Activated naive CD4-positive, alpha-beta T cell treated with anti-CD3 and anti-CD28 coated beads, Interleukin-2, amount 10 ng/mL, durations not matched to agents 7 days and 5 days (primary cell): ENCODE measurements around the gene CHPF2.

Source experiments
- CTCF ChIA-PET: fragments of 350-600 bp; sonication (Branson Sonifier 250); formaldehyde crosslinking; loops from one replicate; lab custom pipeline; 2021; ENCODE audit warnings: antibody characterized with exemption; lab: Charles Lee
- DNase-seq: peaks from one replicate; pipeline ENCODE4 v3.0.0-alpha.2; 2020
- H3K27ac Mint-ChIP-seq: one replicate; pipeline ENCODE4 v1.8.0; 2021; ENCODE audit warnings: mild to moderate bottlenecking, moderate library complexity, mixed read lengths
- H3K27me3 Mint-ChIP-seq: one replicate; pipeline ENCODE4 v1.8.0; 2021; ENCODE audit warnings: mild to moderate bottlenecking, mixed read lengths
- H3K36me3 Mint-ChIP-seq: one replicate; pipeline ENCODE4 v1.8.0; 2021; ENCODE audit warnings: mixed read lengths
- H3K4me1 Mint-ChIP-seq: one replicate; pipeline ENCODE4 v1.8.0; 2021; ENCODE audit warnings: mixed read lengths
- H3K4me3 Mint-ChIP-seq: one replicate; pipeline ENCODE4 v1.8.0; 2021; ENCODE audit warnings: mild to moderate bottlenecking, moderate library complexity, mixed read lengths
- H3K9me3 Mint-ChIP-seq: one replicate; pipeline ENCODE4 v1.8.0; 2021; ENCODE audit warnings: mixed read lengths

CHPF2 gene, protein sequence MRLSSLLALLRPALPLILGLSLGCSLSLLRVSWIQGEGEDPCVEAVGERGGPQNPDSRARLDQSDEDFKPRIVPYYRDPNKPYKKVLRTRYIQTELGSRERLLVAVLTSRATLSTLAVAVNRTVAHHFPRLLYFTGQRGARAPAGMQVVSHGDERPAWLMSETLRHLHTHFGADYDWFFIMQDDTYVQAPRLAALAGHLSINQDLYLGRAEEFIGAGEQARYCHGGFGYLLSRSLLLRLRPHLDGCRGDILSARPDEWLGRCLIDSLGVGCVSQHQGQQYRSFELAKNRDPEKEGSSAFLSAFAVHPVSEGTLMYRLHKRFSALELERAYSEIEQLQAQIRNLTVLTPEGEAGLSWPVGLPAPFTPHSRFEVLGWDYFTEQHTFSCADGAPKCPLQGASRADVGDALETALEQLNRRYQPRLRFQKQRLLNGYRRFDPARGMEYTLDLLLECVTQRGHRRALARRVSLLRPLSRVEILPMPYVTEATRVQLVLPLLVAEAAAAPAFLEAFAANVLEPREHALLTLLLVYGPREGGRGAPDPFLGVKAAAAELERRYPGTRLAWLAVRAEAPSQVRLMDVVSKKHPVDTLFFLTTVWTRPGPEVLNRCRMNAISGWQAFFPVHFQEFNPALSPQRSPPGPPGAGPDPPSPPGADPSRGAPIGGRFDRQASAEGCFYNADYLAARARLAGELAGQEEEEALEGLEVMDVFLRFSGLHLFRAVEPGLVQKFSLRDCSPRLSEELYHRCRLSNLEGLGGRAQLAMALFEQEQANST

DNA sequence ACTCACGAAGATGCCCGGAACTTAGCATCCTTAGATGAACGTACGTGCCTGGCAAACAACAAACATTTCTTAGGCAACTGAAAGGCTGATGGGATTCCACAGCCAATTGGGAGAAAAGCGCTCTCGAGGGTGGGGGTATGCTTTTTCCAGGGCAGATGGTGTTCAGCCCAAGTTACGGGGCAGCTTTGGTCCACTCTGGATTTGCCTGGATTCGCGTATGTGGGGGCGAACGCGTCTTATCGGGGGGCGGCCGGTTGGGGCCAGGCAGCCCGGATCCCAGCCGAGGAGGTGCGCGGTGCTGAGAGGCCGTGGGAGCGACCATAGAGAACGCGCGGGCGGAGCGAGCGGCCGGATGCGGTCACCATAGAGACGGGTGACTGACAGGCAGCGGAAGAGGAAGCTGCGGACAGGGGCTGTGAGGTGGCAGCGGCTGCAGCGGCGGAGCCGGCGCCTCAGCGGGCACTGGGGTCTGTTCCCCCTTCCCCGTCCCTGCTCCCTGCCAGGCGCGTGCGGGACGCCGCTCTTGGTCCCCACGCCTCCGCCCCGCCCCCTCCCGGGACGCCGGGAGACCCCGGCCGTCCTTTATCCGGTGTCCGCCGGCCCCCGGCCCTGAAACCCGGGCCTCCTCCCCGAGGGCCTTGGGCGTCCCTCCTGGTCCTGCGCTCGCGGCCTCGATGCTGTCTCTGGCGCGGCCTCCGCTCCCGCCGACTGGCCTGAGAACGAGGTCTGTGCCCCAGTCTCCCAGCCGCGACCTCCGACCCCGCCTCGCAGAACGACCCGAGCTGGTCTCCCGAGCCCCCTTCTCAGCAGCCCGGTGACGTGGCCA lies at the start of gene CHPF2:
CHPF2 (plus strand) TSS at position 393 of the 826 bp plus-strand sequence. CDS start 1,529 bp downstream, outside the sequence.
- peak; percentile 95 for DNase-seq
- H3K4me3 Mint-ChIP-seq: peak within 1 kb of the TSS; percentile 100
- peak within 1 kb of the TSS; percentile 98 for H3K27ac Mint-ChIP-seq
- peaks cover 24% of the 10 kb centered on the region for H3K36me3 Mint-ChIP-seq
- no peaks in the 10 kb centered on the region for H3K9me3 Mint-ChIP-seq
- peaks cover 19% of the 10 kb centered on the region for H3K27me3 Mint-ChIP-seq
- peaks cover 44% of the 10 kb centered on the region for H3K4me1 Mint-ChIP-seq
- CTCF ChIA-PET: interaction anchor here (0.8 to 4.3 kb wide), 4 partner anchors 11 to 270 kb away, joined by 3 to 39 read pairs (median 4); no protein-coding TSS in a partner anchor

DNA sequence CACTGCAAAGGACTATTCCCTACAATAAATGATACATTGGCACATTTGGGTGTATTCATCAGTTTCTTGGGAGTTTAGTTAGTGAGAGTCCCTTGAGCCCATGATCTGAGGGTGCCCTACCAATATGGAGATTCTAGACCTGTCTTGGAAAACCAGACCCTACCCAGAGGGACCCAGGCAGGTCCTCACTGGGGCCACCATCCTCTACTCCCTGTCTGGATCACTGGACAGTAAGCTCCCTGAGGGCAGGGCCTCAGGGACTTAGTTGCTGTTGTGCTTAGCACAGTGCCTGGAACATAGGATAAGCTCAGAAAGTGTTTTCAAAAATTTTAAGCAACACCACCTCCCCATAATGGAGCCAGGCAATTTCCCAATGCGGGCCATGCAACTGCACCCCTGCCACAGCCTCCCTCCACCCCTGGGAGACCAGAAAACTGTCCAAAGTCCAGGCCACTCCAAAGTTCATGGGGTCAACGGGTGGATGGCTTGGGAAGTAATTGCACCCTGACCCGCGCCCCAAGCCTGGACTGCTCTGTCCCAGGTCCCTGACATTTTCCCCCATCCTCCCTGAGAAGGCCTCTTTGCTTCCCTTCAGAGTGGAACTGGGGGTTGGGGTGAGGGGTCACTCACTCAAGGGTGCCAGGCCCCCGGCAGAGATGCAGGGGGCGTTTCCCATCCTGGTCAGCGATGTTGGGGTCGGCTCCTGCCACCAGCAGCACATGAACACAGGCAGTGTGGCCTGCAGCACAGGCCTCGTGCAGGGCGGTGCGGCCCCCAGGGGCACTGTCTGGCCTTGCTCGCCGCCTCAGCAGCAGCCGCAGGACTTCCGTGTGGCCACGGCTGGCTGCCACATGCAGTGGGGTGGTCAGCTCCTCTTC lies 46.3 kb upstream of the CHPF2 start:
- CTCF ChIA-PET: no interaction called here
- Mint-ChIP-seq H3K36me3 (no peaks in the 10 kb centered on the region), H3K27me3 (peaks cover 21% of the 10 kb centered on the region), H3K9me3 (no peaks in the 10 kb centered on the region), H3K4me3 (no peak overlapping the region), H3K4me1 (no peaks in the 10 kb centered on the region), H3K27ac (no peak overlapping the region)
- no peak for DNase-seq

DNA sequence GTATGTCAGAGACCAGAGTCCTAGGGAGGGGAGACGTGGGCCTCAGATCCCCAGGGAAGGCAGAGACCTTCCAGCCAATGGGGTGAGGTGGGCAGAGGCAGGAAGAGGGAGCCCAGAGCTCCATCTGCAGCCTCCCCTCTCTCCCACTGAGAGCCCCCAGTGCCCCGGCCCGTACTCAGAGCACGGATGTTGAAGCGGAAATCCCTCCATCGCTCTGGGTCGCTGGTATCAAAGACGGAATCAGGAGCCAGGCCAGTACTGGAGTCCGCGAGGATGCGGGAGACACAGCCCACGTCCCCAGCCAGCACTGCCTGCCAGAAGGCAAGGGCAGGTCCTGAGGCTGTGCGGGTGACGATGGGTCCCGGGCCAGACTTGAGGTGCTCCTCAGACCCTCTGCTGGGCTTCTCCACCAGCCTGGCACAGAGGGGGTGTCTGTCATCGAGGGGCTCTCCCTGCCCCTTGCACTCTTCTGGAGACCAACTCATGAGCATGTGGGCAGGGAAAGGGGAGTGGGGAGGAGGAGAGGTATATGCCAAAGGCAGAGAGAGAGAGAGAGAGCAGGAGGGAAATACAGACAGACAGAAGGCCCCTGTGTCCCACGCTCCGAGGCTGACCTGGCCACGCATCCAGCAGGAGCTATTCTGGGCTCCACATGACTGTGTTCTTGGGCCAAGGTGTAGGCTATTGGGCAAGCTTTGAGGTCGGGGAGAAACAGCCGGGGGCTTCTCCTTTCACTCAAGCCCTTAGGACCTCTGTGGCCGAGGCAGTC lies 45.5 kb upstream of the CHPF2 start, which contains the start of gene ASB10:
ASB10 (minus strand) TSS at position 611 of the 769 bp plus-strand sequence; CDS start at position 491, 120 bp downstream.
- no peak within 1 kb of the TSS for H3K27ac Mint-ChIP-seq
- CTCF ChIA-PET: no interaction called here
- H3K27me3 Mint-ChIP-seq: peaks cover 22% of the 10 kb centered on the region
- no peaks in the 10 kb centered on the region for H3K36me3 Mint-ChIP-seq
- no peaks in the 10 kb centered on the region for H3K4me1 Mint-ChIP-seq
- DNase-seq: no peak
- H3K4me3 Mint-ChIP-seq: no peak within 1 kb of the TSS
- H3K9me3 Mint-ChIP-seq: no peaks in the 10 kb centered on the region

DNA sequence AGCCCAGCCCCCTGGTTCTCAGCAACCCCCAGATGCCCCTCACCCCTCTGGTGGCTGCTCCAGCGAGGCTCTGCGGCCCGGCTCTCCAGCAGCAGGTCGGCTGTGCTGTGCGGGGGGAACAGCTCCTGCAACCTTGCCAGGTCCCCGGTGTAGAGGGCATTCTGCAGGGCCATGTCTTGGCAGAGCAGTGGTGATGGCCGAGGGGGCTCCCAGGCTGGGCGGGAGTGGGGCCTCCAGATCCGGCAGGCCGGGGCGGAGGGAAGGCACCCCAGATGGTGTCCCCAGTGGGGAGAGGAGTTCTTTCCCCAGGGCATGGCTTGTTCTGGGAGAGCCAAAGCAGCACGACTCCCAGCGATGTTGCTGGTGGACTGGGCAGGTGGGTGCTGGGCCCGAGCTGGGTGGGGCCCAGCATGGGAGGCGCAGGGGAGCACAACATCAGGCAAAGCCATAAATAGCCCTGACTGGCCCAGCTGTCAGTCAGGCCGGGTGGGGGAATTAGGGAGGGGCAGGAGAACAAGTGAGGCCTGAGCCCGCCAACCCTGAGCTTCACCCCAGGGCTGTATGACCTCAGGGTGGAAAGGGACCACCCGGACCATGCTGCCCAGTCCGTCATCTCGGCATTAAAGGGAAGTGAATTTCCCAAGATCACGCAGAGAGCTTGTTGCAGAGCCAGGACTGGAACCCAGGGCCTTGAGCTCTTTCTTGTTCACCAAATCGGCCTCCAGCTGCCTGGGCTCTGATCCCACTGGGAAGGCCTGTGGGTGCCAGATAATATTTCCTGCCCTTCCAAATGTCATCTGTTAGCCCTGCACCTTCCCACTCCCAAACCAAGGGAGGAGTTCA lies 44.7 kb upstream of the CHPF2 start:
- Mint-ChIP-seq H3K27ac (no peak overlapping the region), H3K36me3 (no peaks in the 10 kb centered on the region), H3K9me3 (no peaks in the 10 kb centered on the region), H3K27me3 (peaks cover 18% of the 10 kb centered on the region), H3K4me3 (no peak overlapping the region), H3K4me1 (no peaks in the 10 kb centered on the region)
- DNase-seq: no peak
- CTCF ChIA-PET: no interaction called here

DNA sequence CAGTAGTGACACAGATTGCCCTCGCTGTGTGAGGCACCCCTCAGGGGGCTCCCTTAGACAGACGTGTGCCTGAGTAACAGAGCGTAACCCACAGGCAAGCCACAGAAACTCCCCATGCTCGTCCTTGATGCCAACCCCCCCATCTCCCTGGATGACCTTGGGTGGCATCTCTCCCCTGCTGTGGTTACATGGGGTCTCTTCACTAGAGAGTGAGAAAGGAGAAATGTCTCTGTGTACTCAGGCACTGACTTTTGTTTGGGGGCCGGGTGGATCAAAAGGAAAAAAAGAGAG lies 44.1 kb upstream of the CHPF2 start:
- Mint-ChIP-seq H3K9me3 (no peaks in the 10 kb centered on the region), H3K27me3 (peaks cover 23% of the 10 kb centered on the region), H3K27ac (no peak overlapping the region), H3K4me3 (no peak overlapping the region), H3K4me1 (no peaks in the 10 kb centered on the region), H3K36me3 (no peaks in the 10 kb centered on the region)
- CTCF ChIA-PET: no interaction called here
- DNase-seq: no peak

DNA sequence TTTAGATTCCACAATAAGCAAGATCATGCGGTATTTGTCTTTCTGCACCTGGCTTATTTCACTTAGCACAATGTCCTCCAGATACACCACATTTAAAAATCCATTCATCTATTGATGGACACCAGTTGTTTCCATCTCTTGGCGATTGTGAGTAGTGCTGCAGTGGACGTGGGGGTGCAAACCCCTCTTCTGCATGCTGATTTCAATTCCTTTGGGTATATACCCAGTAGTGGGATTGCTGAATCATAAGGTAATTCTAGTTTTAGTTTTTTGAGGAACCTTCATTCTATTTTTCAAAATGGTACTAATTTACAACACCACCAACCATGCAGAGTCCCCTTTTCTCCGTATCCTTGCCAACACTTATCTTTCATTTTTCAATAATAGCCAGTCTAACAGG lies 43.2 kb upstream of the CHPF2 start:
- peaks cover 3% of the 10 kb centered on the region for H3K4me1 Mint-ChIP-seq
- H3K36me3 Mint-ChIP-seq: no peaks in the 10 kb centered on the region
- H3K27ac Mint-ChIP-seq: no peak overlapping the region
- CTCF ChIA-PET: no interaction called here
- peaks cover 30% of the 10 kb centered on the region for H3K27me3 Mint-ChIP-seq
- H3K9me3 Mint-ChIP-seq: no peaks in the 10 kb centered on the region
- H3K4me3 Mint-ChIP-seq: no peak overlapping the region
- DNase-seq: no peak

DNA sequence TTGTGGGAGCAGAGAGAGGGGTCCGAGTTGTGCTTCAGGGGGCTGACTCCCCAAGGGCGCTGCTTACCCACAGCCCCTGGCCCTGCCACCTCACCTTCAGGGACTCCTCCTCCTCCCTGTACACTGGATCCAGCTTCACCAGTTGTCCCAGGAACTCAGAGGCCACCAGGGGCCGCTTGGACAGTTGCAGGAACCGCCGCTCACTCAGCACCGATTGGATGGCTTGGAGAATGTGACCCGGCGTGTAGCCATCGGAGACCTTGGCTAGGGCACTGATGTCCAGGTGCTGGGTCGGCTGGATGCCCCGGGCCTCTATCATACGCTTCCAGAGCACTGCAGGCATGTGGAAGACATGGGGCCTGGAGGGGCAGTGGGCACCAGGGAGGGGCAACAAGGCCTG lies 40.7 kb upstream of the CHPF2 start:
- H3K27me3 Mint-ChIP-seq: peaks cover 35% of the 10 kb centered on the region
- no peak overlapping the region for H3K4me3 Mint-ChIP-seq
- H3K36me3 Mint-ChIP-seq: no peaks in the 10 kb centered on the region
- no peak for DNase-seq
- H3K27ac Mint-ChIP-seq: no peak overlapping the region
- H3K9me3 Mint-ChIP-seq: no peaks in the 10 kb centered on the region
- CTCF ChIA-PET: no interaction called here
- H3K4me1 Mint-ChIP-seq: peaks cover 7% of the 10 kb centered on the region

DNA sequence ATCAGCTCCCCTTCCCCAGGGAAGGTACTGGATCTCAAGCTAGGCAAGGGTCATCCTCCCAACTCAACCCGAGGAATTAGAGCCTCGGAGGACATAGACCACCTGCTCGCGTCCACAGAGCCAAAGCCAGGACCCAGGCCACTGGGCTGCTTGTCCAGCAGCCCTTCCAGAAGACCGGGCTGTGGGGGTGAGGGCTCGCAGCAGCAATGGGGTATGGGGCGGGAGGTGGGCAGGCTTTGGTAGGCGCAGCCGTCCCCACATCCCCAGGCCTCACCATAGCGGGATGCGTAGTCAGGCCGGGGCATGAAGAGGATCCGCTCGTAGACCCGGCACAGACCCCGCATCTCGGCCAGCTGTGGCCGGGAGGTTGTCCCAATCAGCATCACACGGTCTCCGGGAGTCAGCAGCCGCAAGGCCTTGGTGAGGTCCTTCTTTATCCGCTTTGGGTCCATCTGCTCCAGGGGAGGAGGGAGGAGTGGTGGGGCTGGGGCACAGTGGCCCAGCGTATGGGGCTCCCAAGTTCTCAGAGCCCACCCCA lies 40.2 kb upstream of the CHPF2 start:
- no peak overlapping the region for H3K4me3 Mint-ChIP-seq
- no peak for DNase-seq
- no peak overlapping the region for H3K27ac Mint-ChIP-seq
- no peaks in the 10 kb centered on the region for H3K9me3 Mint-ChIP-seq
- CTCF ChIA-PET: no interaction called here
- H3K27me3 Mint-ChIP-seq: peaks cover 35% of the 10 kb centered on the region
- H3K4me1 Mint-ChIP-seq: peaks cover 7% of the 10 kb centered on the region
- no peaks in the 10 kb centered on the region for H3K36me3 Mint-ChIP-seq

DNA sequence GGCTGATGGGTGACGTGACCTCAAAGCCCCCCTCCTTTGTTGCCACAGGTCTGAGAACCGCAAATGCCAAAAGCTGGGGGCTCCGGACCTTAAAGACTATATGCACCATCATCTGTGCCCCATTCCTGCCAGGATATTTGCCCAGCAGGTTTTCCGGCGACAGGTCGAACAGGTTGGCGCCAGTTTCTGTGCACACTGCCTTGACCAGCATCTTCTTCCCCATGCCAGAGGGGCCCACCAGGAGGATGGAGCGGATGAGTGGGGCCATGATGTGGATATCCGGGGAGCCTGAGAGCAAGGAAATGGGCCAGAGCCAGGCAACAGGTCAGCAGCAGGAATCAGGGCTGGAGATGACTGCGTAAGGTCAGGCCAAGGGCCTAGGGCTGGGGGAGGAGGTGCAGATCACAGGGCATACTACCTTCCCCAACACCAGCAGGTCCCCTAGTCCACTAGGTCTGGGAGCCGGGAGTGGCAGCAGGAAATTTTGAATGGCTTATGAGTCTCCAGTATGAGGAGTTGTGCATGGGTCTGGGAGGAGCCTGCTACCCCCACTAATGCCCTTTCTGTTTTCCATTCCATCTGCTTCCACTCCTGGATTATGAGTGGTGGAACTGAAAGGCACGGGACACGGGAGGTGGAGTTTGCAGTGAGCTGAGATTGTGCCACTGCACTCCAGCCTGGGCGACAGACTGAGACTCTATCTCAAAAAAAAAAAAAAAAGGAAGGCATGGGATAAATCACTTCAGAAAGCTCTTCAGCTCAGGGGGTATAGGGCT lies 38.9 kb upstream of the CHPF2 start:
- Mint-ChIP-seq H3K4me3 (no peak overlapping the region), H3K36me3 (no peaks in the 10 kb centered on the region), H3K4me1 (peaks cover 7% of the 10 kb centered on the region), H3K27me3 (peaks cover 31% of the 10 kb centered on the region), H3K9me3 (no peaks in the 10 kb centered on the region), H3K27ac (no peak overlapping the region)
- DNase-seq: no peak
- CTCF ChIA-PET: no interaction called here

DNA sequence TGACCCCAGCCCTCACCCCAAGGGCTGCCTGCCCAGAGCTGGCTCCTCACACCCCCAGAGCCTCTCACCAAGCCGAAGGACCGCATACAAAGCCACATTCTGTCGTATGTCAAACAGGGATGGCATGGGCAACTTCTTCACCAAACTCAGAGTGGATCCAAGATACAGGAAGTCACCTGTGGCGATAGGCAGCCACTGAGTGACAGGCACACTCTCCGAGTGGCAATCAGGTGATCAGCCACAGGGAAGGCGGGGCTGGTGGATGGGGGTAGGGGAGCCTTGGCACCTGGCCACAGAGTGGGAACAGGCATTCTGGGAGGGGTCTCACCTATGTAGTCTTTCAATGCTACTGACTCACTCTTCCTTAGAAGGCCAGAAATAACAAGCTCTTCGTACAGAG lies 38.1 kb upstream of the CHPF2 start:
- Mint-ChIP-seq H3K9me3 (no peaks in the 10 kb centered on the region), H3K36me3 (no peaks in the 10 kb centered on the region), H3K27ac (no peak overlapping the region), H3K27me3 (peaks cover 31% of the 10 kb centered on the region), H3K4me1 (peaks cover 7% of the 10 kb centered on the region), H3K4me3 (no peak overlapping the region)
- CTCF ChIA-PET: no interaction called here
- DNase-seq: peak; percentile 41

DNA sequence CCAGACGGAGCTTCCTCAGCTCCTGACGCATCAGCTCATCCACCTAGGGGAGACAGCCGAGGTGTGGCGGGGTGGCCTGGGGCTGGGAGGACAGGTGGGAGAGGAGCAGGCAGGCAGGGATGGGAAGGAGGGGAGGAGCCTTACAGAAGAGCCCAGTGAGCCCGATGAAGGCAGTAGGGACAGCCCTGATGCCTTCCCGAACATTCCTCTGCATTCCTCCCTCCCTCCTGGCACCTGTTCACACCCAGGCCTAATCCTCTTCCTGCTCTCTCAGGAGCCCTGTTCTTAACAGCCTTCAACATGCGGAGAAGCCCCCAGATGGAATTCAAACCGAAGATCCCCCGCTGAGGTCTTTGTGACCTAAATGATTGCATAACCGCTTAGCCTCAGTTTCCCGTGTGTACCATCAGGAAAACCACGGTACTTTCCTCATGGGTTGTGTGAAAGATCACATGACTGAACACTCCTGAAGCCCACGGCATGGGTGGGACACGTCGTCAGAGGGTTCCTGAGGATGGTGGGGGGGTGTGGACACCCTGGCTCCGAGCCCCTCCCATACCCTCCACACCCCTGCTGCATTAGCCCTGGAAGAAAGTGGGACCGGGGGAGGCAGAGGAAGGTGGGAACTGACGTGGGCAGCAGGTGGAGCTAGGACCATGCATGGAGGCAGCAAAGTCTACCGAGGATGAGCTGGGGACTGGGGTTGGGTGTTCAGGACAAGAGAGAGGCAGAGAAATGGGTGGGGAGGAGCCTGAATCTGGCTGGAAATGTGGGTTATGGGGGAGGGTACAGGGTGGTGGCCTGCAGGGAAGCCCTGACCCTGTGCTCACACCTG lies 36.5 kb upstream of the CHPF2 start:
- no peak for DNase-seq
- Mint-ChIP-seq H3K4me1 (peaks cover 7% of the 10 kb centered on the region), H3K27ac (no peak overlapping the region), H3K4me3 (no peak overlapping the region), H3K9me3 (no peaks in the 10 kb centered on the region), H3K36me3 (no peaks in the 10 kb centered on the region), H3K27me3 (peaks cover 30% of the 10 kb centered on the region)
- CTCF ChIA-PET: no interaction called here
